Astrocyte (in vitro differentiated cells and primary cell): ENCODE results near the gene POLR3GL.

ENCODE experiments used
- EZH2 ChIP-seq: IDR thresholded peaks from 2 replicates; pipeline ENCODE4 v1.6.1; 2012; ENCODE audit warnings: mild to moderate bottlenecking, low read length, inconsistent platforms; ENCODE audit not compliant: insufficient read depth
- TF ChIP-seq, protein P1 (sequence below): IDR thresholded peaks from 2 replicates; pipeline ENCODE4 v1.5.1; 2011; ENCODE audit warnings: low read depth, mild to moderate bottlenecking, inconsistent platforms, low read length, moderate library complexity; ENCODE audit not compliant: insufficient read depth

DNA sequence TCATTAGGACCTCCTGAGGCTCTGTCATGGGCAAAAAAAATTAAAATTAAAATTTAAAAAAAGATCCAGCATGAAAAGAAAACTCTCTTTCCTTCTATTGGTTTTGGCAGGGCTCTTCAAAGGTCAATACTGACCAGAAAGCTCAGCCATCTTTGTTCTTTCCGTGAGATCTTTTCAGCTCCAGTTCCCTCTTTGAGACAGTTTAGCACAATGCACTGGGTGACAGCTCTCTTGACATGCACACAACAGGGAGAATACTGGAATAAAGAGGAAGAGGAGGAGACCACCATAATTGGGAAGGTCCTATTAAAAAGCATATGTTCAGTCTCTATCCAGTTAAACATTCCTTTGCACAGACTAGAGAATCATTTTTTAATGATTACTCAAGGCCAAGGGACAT is 13.0 kb upstream of the POLR3GL start:
- TF ChIP-seq, protein P1, sequence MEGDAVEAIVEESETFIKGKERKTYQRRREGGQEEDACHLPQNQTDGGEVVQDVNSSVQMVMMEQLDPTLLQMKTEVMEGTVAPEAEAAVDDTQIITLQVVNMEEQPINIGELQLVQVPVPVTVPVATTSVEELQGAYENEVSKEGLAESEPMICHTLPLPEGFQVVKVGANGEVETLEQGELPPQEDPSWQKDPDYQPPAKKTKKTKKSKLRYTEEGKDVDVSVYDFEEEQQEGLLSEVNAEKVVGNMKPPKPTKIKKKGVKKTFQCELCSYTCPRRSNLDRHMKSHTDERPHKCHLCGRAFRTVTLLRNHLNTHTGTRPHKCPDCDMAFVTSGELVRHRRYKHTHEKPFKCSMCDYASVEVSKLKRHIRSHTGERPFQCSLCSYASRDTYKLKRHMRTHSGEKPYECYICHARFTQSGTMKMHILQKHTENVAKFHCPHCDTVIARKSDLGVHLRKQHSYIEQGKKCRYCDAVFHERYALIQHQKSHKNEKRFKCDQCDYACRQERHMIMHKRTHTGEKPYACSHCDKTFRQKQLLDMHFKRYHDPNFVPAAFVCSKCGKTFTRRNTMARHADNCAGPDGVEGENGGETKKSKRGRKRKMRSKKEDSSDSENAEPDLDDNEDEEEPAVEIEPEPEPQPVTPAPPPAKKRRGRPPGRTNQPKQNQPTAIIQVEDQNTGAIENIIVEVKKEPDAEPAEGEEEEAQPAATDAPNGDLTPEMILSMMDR: no peak
- TF ChIP-seq EZH2: no peak
